ENCODE data around the gene PIH1D1. TPM values are rescaled to one million over a fixed set of nuclear protein-coding genes. Genes with fewer than 3 reads are reported as not detected.

The PIH1D1 gene
- total RNA-seq, 6 experiments from 2014 or later: 37.4 to 57.7 (median 43.4) TPM

DNA sequence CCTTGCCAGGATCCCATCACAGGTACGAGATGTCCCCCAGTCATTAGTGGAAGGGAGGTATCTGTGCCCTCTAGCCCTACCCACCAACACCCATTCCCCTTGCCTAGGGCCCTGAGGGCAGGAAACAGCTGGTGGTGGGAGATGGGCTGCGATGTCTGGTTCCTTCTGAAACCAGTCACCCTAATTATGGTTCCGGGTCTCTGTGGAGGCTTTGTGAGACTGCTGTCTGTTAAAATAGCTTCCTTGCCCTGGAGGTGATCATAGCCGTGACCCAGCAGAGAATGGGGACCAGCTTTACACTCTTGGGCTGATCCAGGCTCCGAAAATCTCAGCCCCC, 6.9 kb upstream of the PIH1D1 start:
- Histone ChIP-seq H3K36me3 (peaks cover 0 to 12% (median 0%) of the 10 kb centered on the region in 4 donors), H3K27ac (peak overlapping the region in 1 of 3 donors; percentile 8), H3K9me3 (no peaks in the 10 kb centered on the region), H3K4me3 (no peak overlapping the region), H3K27me3 (no peaks in the 10 kb centered on the region), H3K4me1 (peaks cover 0 to 6% (median 0%) of the 10 kb centered on the region in 4 donors)
- WGBS (ENCODE audit: insufficient coverage, low coverage, low lambda C conversion rate, missing lambda C conversion rate): no CpG with 5 or more reads among the region's 5 CpGs
- DNase-seq: no peak
- TF ChIP-seq CTCF (IDR thresholded peaks at IDR 0.05) (no peak), POLR2A (IDR thresholded peaks at IDR 0.05) (no peak)
- intact Hi-C loops (cut with DNase I): no loop called here
- ATAC-seq: peak in 1 of 4 donors; percentile 16

GRCh38 chr19:49456326-49456725, 4.7 kb upstream of the PIH1D1 start:
- Histone ChIP-seq H3K4me1 (peaks cover 0 to 6% (median 2%) of the 10 kb centered on the region in 4 donors), H3K9me3 (no peaks in the 10 kb centered on the region), H3K27ac (peak overlapping the region in 1 of 3 donors; percentile 18), H3K27me3 (no peaks in the 10 kb centered on the region), H3K4me3 (no peak overlapping the region), H3K36me3 (peaks cover 0 to 12% (median 0%) of the 10 kb centered on the region in 4 donors)
- TF ChIP-seq POLR2A (IDR thresholded peaks at IDR 0.05) (no peak), CTCF (IDR thresholded peaks at IDR 0.05) (no peak)
- intact Hi-C loops (cut with DNase I): no loop called here
- whole genome bisulfite sequencing (ENCODE audit: insufficient coverage, low coverage, low lambda C conversion rate, missing lambda C conversion rate): 62% methylated on average over 5 of the region's 5 CpGs
- DNase-seq: no peak
- ATAC-seq: no peak

GRCh38 chr19:49455773-49456172, 4.2 kb upstream of the PIH1D1 start:
- H3K4me3 ChIP-seq: no peak overlapping the region
- H3K36me3 ChIP-seq: peaks cover 0 to 12% (median 0%) of the 10 kb centered on the region in 4 donors
- peaks cover 0 to 6% (median 2%) of the 10 kb centered on the region in 4 donors for H3K4me1 ChIP-seq
- whole genome bisulfite sequencing (ENCODE audit: insufficient coverage, low coverage, low lambda C conversion rate, missing lambda C conversion rate): 59% methylated on average over 5 of the region's 5 CpGs
- H3K9me3 ChIP-seq: no peaks in the 10 kb centered on the region
- TF ChIP-seq POLR2A (IDR thresholded peaks at IDR 0.05) (no peak), CTCF (IDR thresholded peaks at IDR 0.05) (no peak)
- H3K27ac ChIP-seq: no peak overlapping the region
- DNase-seq: no peak
- H3K27me3 ChIP-seq: no peaks in the 10 kb centered on the region
- intact Hi-C loops (cut with DNase I): no loop called here
- no peak for ATAC-seq

GRCh38 chr19:49453757-49454240, 2.2 kb upstream of the PIH1D1 start:
- no peaks in the 10 kb centered on the region for H3K27me3 ChIP-seq
- peak overlapping the region; percentile 50 to 73 (median 67) for H3K4me3 ChIP-seq
- H3K27ac ChIP-seq: peak overlapping the region; percentile 75 to 83 (median 82)
- H3K9me3 ChIP-seq: no peaks in the 10 kb centered on the region
- no peak for TF ChIP-seq POLR2A (IDR thresholded peaks at IDR 0.05)
- no peak for TF ChIP-seq CTCF (IDR thresholded peaks at IDR 0.05)
- 41% methylated on average over 10 of the region's 10 CpGs for WGBS (ENCODE audit: insufficient coverage, low coverage, low lambda C conversion rate, missing lambda C conversion rate)
- H3K4me1 ChIP-seq: peaks cover 0 to 11% (median 3%) of the 10 kb centered on the region in 4 donors
- intact Hi-C loops (cut with DNase I): no loop called here
- ATAC-seq: no peak
- no peaks in the 10 kb centered on the region for H3K36me3 ChIP-seq
- DNase-seq: no peak

All from right lobe of liver (tissue), 6 donors.